Measurements from ENCODE around the gene BANK1.

DNA sequence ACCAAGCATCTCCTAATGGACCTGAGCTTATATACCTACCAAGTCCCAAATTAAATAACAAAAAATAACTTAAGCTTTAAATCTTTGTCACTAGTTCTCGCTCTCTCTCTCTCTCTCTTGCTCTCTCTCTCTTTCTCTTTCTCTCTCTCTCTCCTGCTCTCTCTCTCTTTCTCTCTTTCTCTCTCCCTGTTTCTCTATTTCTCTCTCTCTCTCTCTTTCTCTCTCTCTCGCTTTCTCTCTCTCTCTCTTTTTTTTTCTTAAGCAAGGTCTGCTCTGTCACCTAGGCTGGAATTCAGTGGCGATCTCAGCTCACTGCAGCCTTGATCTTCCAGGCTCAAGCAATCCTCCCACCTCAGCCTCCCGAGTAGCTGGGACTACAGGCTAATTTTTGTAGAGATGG, 266.6 kb downstream of the BANK1 start:
- TF ChIP-seq, protein P1, sequence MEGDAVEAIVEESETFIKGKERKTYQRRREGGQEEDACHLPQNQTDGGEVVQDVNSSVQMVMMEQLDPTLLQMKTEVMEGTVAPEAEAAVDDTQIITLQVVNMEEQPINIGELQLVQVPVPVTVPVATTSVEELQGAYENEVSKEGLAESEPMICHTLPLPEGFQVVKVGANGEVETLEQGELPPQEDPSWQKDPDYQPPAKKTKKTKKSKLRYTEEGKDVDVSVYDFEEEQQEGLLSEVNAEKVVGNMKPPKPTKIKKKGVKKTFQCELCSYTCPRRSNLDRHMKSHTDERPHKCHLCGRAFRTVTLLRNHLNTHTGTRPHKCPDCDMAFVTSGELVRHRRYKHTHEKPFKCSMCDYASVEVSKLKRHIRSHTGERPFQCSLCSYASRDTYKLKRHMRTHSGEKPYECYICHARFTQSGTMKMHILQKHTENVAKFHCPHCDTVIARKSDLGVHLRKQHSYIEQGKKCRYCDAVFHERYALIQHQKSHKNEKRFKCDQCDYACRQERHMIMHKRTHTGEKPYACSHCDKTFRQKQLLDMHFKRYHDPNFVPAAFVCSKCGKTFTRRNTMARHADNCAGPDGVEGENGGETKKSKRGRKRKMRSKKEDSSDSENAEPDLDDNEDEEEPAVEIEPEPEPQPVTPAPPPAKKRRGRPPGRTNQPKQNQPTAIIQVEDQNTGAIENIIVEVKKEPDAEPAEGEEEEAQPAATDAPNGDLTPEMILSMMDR (IDR thresholded peaks at IDR 0.05 in 2 of 3, conservative IDR thresholded peaks at IDR 0.05 in 1 of 3; ENCODE audit: borderline replicate concordance in 1 of 3, insufficient read depth in 1 of 3, low read depth in 2 of 3, low read length in 2 of 3): no peak
- TF ChIP-seq POLR2AphosphoS5 (IDR thresholded peaks at IDR 0.05; ENCODE audit: low read depth, low read length) (no peak), POLR2A (IDR thresholded peaks at IDR 0.05; ENCODE audit: borderline replicate concordance, extremely low read depth, insufficient read depth, insufficient read length) (no peak), ZNF274 (IDR thresholded peaks at IDR 0.05; ENCODE audit: low read depth, low read length) (no peak), CEBPB (IDR thresholded peaks at IDR 0.05; ENCODE audit: low read depth) (no peak), EZH2phosphoT487 (IDR thresholded peaks at IDR 0.05; ENCODE audit: borderline replicate concordance) (no peak), ZBTB33 (IDR thresholded peaks at IDR 0.05; ENCODE audit: extremely low read depth, insufficient replicate concordance, low read length) (no peak)
- TF ChIP-seq, protein P2, sequence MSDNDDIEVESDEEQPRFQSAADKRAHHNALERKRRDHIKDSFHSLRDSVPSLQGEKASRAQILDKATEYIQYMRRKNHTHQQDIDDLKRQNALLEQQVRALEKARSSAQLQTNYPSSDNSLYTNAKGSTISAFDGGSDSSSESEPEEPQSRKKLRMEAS (IDR thresholded peaks at IDR 0.05): no peak

Data from HCT116 (cell line).